CD8-positive, alpha-beta memory T cell (primary cell): ENCODE data around the gene RRBP1. TPM values are rescaled to one million over a fixed set of nuclear protein-coding genes. Genes with fewer than 3 reads are reported as not detected.
"Not testable (repeated sequence)": the region's sequence is repeated elsewhere in the genome, so short reads cannot be mapped to it uniquely, and the experiment has no call there.

ENCODE experiments used
- CTCF ChIA-PET: fragments of 350-600 bp; sonication (Branson Sonifier 250); formaldehyde crosslinking; loops from one replicate; lab custom pipeline; 2021; ENCODE audit warnings: antibody characterized with exemption; lab: Charles Lee
- POLR2A ChIA-PET: fragments of 350-600 bp; sonication (Branson Sonifier 250); formaldehyde crosslinking; loops from one replicate; lab custom pipeline; 2021; ENCODE audit warnings: antibody characterized with exemption; lab: Charles Lee
- DNase-seq, 5 donors: peaks; one replicate each; pipeline versions ENCODE4 v3.0.0 to v3.0.0-alpha.2; 2020 to 2022; ENCODE audit warnings: mixed read lengths in 1 of 5
- H3K27ac ChIP-seq: one replicate; pipeline ENCODE4 v1.7.0; 2013; ENCODE audit warnings: low read depth, mild to moderate bottlenecking, low read length, moderate library complexity
- H3K27me3 ChIP-seq: 2 replicates; pipeline ENCODE4 v1.7.0; 2013; ENCODE audit warnings: low read length, mild to moderate bottlenecking; ENCODE audit not compliant: insufficient read depth, poor library complexity, severe bottlenecking
- H3K36me3 ChIP-seq: 2 replicates; pipeline ENCODE4 v1.7.0; 2013; ENCODE audit warnings: mild to moderate bottlenecking, low read length, moderate library complexity; ENCODE audit not compliant: insufficient read depth
- H3K4me1 ChIP-seq: 2 replicates; pipeline ENCODE4 v1.7.0; 2013; ENCODE audit warnings: mild to moderate bottlenecking, low read length, moderate library complexity; ENCODE audit not compliant: insufficient read depth
- H3K4me3 ChIP-seq: 2 replicates; pipeline ENCODE4 v1.7.0; 2013; ENCODE audit warnings: mild to moderate bottlenecking, low read length
- H3K9me3 ChIP-seq: 2 replicates; pipeline ENCODE4 v1.7.0; 2013; ENCODE audit warnings: mild to moderate bottlenecking, low read length
- H3K27ac Mint-ChIP-seq, 8 donors: one replicate each; pipeline ENCODE4 v1.8.0; 2020 to 2021; ENCODE audit warnings: mixed read lengths in 8 of 8, mild to moderate bottlenecking in 6 of 8, inconsistent platforms in 3 of 8, moderate library complexity in 3 of 8
- H3K27me3 Mint-ChIP-seq, 2 donors: one replicate each; pipeline ENCODE4 v1.8.0; 2020 to 2021; ENCODE audit warnings: mixed read lengths in 2 of 2, mild to moderate bottlenecking in 1 of 2, moderate library complexity in 1 of 2
- H3K36me3 Mint-ChIP-seq, 3 donors: one replicate each; pipeline ENCODE4 v1.8.0; 2020 to 2021; ENCODE audit warnings: mixed read lengths in 3 of 3, inconsistent platforms in 1 of 3, mild to moderate bottlenecking in 1 of 3
- H3K4me1 Mint-ChIP-seq, 3 donors: one replicate each; pipeline ENCODE4 v1.8.0; 2020 to 2021; ENCODE audit warnings: mixed read lengths in 3 of 3, inconsistent platforms in 1 of 3, mild to moderate bottlenecking in 1 of 3
- H3K4me3 Mint-ChIP-seq, 7 donors: one replicate each; pipeline ENCODE4 v1.8.0; 2020 to 2021; ENCODE audit warnings: mixed read lengths in 7 of 7, mild to moderate bottlenecking in 6 of 7, moderate library complexity in 4 of 7, inconsistent platforms in 2 of 7
- H3K9me3 Mint-ChIP-seq, 5 donors: one replicate each; pipeline ENCODE4 v1.8.0; 2020 to 2022; ENCODE audit warnings: mixed read lengths in 5 of 5, mild to moderate bottlenecking in 3 of 5, moderate library complexity in 2 of 5, inconsistent platforms in 1 of 5
- polyA plus RNA-seq: library from polyadenylated mRNA; unstranded; fragments of 300-500 nt; fragmentation: Illumina TruSeq; gene quantifications from one replicate; pipeline ENCODE4 v1.2.3, GENCODE V29; 2021
- total RNA-seq, 2 experiments: library from RNA; stranded (reverse); gene quantifications; one replicate each; pipeline ENCODE4 v1.2.3, GENCODE V29; 2021

RRBP1 gene
- total and polyA plus RNA-seq, 3 experiments from 2014 or later, result 17.4 to 25.3 (median 22.8) TPM

DNA sequence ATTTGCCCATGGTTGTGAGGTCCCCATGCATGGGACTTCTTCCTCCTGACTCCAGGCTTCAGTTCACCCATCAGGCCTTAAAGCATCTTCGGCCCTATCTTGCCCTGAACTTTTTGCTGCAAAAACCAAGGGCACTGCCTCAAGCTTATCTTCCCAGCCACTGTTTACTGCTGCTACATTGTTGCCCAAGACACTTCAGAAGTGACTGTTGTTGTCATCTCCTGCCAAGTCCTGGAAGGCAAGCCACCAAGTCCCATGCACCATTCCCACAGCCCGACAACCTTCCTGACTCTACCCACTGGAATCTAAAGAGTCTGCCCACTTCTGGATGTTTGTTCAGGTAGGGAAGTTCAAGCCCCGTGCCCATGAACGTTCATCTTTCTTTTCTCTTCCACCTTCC, 30.2 kb upstream of the RRBP1 start:
- no peak overlapping the region for H3K27ac Mint-ChIP-seq
- Histone ChIP-seq H3K4me1 (no peaks in the 10 kb centered on the region), H3K4me3 (no peak overlapping the region), H3K36me3 (no peaks in the 10 kb centered on the region), H3K27me3 (no peaks in the 10 kb centered on the region), H3K9me3 (no peaks in the 10 kb centered on the region), H3K27ac (no peak overlapping the region)
- H3K4me3 Mint-ChIP-seq, result no peak overlapping the region
- peaks cover 0 to 12% of the 10 kb centered on the region in 2 donors for H3K27me3 Mint-ChIP-seq
- no peak for DNase-seq
- CTCF ChIA-PET, result no interaction called here
- H3K4me1 Mint-ChIP-seq, result no peaks in the 10 kb centered on the region
- H3K9me3 Mint-ChIP-seq, result no peaks in the 10 kb centered on the region
- H3K36me3 Mint-ChIP-seq, result no peaks in the 10 kb centered on the region
- POLR2A ChIA-PET, result no interaction called here

- Histone ChIP-seq H3K9me3 (no peaks in the 10 kb centered on the region), H3K4me3 (no peak overlapping the region), H3K36me3 (no peaks in the 10 kb centered on the region), H3K27me3 (no peaks in the 10 kb centered on the region), H3K27ac (no peak overlapping the region), H3K4me1 (no peaks in the 10 kb centered on the region)
- POLR2A ChIA-PET, result no interaction called here
- H3K36me3 Mint-ChIP-seq, result no peaks in the 10 kb centered on the region
- peaks cover 0 to 9% of the 10 kb centered on the region in 2 donors for H3K27me3 Mint-ChIP-seq
- H3K27ac Mint-ChIP-seq, result no peak overlapping the region
- CTCF ChIA-PET, result interaction anchor here (0.9 kb wide), 1 partner anchor 164 kb away, joined by 3 read pairs; no protein-coding TSS in a partner anchor
- DNase-seq, result no peak
- no peak overlapping the region for H3K4me3 Mint-ChIP-seq
- no peaks in the 10 kb centered on the region for H3K4me1 Mint-ChIP-seq
- no peaks in the 10 kb centered on the region for H3K9me3 Mint-ChIP-seq
Measured at GRCh38 chr20:17711267-17711627, 29.2 kb upstream of the RRBP1 start.

DNA sequence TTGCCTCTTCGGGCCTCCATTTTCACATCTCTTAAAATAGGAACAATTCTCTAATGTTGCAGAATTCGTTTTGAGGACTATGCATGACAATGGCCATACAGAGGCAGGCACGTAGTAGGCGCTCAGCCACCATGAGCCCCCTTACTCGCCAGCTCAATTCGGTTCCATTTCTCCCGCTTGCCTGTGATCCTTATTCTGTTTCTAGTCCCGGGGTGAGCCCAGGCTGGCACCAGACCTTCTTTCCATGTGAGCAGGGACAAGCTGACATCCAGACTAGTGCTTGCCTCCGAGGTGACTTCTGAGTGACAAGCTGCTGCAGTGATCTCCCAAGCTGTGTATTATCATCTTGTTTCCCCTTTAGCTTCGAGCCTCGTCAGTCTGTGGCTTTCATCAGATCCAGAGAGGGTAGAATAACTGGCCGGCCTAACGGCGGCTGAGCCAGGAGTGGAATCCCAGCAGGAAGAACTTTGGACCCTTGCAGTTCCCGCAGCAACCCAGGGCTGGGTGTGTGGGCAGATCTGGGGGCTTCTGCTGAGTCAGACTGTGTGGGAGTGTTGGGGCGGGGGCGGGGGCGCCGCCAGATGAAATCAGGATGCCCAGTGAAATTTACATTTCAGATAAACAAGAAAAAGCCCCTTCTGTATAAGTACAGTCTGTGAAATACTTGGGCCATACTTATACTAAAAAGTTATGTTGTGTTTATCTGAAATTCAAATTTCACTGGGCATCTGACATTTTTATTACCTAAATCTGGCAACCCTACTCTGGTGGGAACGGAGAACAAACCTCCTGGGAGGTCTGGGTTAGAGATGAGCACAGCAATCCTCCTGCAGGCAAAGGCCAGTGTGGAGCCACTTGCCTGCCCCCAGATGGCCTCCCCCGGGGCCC, 28.6 kb upstream of the RRBP1 start:
- H3K27ac Mint-ChIP-seq, result no peak overlapping the region
- Histone ChIP-seq H3K27me3 (no peaks in the 10 kb centered on the region), H3K9me3 (no peaks in the 10 kb centered on the region), H3K36me3 (no peaks in the 10 kb centered on the region), H3K27ac (no peak overlapping the region), H3K4me3 (no peak overlapping the region), H3K4me1 (no peaks in the 10 kb centered on the region)
- no peak overlapping the region for H3K4me3 Mint-ChIP-seq
- DNase-seq, result no peak
- H3K36me3 Mint-ChIP-seq, result no peaks in the 10 kb centered on the region
- no peaks in the 10 kb centered on the region for H3K9me3 Mint-ChIP-seq
- peaks cover 0 to 9% of the 10 kb centered on the region in 2 donors for H3K27me3 Mint-ChIP-seq
- no peaks in the 10 kb centered on the region for H3K4me1 Mint-ChIP-seq
- ChIA-PET CTCF (interaction anchor here (0.9 kb wide), 1 partner anchor 163 kb away, joined by 3 read pairs; no protein-coding TSS in a partner anchor), POLR2A (no interaction called here)

DNA sequence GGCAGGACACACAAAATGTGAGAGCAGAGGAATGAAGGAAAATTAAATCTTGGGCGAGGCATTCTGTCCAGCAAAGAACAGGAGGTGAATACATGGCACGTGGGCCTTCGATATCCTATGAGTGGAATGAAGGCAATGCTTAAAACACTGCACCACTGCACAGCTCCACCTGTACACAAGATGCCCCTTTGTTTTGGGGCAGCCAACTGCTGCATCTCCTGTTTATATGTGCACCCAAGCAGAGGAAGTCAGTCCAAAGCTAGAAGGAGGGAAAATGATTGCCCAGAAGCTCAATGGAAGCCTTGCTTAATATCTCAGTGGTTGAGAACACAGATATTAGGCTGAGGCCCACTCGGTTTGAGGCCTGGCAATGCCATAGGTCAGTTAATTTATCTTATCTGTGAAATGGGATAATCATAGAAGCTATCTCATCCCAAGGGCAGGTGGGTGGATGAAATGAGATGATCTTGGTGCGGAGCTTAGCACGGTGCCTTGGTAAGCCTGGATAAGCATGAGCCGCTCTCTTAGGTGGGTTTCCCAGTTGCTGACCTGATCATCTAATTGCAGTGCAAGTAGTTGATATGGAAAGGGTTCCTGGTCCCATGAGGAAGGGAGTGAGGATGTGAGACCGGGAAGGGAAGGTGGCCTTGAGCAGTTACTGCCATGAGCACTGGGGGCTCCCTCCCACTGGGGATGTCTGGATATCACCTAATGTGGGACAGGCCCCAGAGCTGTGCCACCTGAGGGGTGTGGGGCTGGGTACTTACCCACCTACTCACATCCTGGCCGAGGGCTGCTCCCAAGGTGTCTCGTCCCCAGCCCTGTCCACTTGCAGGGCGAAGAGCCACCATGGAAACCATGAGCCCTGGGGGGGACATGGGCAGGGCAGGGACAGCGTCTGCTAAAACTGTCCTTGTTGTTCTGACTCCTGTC, 27.6 kb upstream of the RRBP1 start:
- H3K27me3 Mint-ChIP-seq, result peaks cover 0 to 6% of the 10 kb centered on the region in 2 donors
- no peaks in the 10 kb centered on the region for H3K36me3 Mint-ChIP-seq
- no peak overlapping the region for H3K27ac ChIP-seq
- H3K9me3 Mint-ChIP-seq, result no peaks in the 10 kb centered on the region
- no peaks in the 10 kb centered on the region for H3K4me1 Mint-ChIP-seq
- H3K4me3 Mint-ChIP-seq, result no peak overlapping the region
- no peaks in the 10 kb centered on the region for H3K36me3 ChIP-seq
- ChIA-PET CTCF (no interaction called here), POLR2A (no interaction called here)
- no peaks in the 10 kb centered on the region for H3K9me3 ChIP-seq
- no peak for DNase-seq
- H3K27me3 ChIP-seq, result no peaks in the 10 kb centered on the region
- no peaks in the 10 kb centered on the region for H3K4me1 ChIP-seq
- H3K4me3 ChIP-seq, result no peak overlapping the region
- H3K27ac Mint-ChIP-seq, result peak overlapping the region in 2 of 8 donors; percentile 13 to 40

GRCh38 chr20:17708675-17709360, 26.8 kb upstream of the RRBP1 start:
- Mint-ChIP-seq H3K27ac (peak overlapping the region in 1 of 8 donors; percentile 13), H3K4me3 (no peak overlapping the region), H3K36me3 (no peaks in the 10 kb centered on the region), H3K9me3 (no peaks in the 10 kb centered on the region), H3K4me1 (no peaks in the 10 kb centered on the region), H3K27me3 (peaks cover 0 to 6% of the 10 kb centered on the region in 2 donors)
- Histone ChIP-seq H3K4me3 (no peak overlapping the region), H3K9me3 (no peaks in the 10 kb centered on the region), H3K27me3 (no peaks in the 10 kb centered on the region), H3K4me1 (no peaks in the 10 kb centered on the region), H3K36me3 (no peaks in the 10 kb centered on the region), H3K27ac (no peak overlapping the region)
- ChIA-PET CTCF (no interaction called here), POLR2A (no interaction called here)
- DNase-seq, result no peak

GRCh38 chr20:17707951-17708350, 25.9 kb upstream of the RRBP1 start:
- H3K4me3 ChIP-seq, CTCF ChIA-PET, H3K36me3 ChIP-seq, H3K27me3 Mint-ChIP-seq, DNase-seq, POLR2A ChIA-PET, H3K4me1 ChIP-seq, H3K4me1 Mint-ChIP-seq, H3K9me3 ChIP-seq, H3K4me3 Mint-ChIP-seq, H3K36me3 Mint-ChIP-seq, H3K9me3 Mint-ChIP-seq, H3K27me3 ChIP-seq, H3K27ac ChIP-seq: not testable (repeated sequence)
- peak overlapping the region in 1 of 8 donors; percentile 25 for H3K27ac Mint-ChIP-seq

DNA sequence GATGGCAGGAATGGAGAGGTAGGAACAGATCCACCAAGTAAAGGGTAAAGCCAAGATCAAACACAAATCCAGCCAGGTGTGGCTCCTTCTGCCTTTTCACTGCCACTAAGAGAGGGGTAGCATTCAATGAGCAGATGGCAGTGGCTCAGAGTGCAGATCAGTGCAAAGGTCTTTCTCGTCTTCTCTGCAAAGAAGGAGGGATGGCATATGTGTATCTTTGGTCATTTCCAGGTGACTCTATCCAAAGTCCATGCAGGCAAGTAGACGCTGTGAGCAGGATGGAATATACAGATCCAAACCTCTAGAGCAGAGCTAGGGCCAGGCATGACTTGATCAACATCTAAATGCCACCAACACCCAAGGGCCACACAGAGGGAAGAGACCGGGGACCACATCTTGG, 24.6 kb upstream of the RRBP1 start:
- H3K36me3 Mint-ChIP-seq, result no peaks in the 10 kb centered on the region
- H3K27me3 ChIP-seq, result no peaks in the 10 kb centered on the region
- no peak overlapping the region for H3K4me3 ChIP-seq
- H3K27ac ChIP-seq, result no peak overlapping the region
- no peak overlapping the region for H3K4me3 Mint-ChIP-seq
- H3K4me1 Mint-ChIP-seq, result no peaks in the 10 kb centered on the region
- DNase-seq, result no peak
- ChIA-PET CTCF (no interaction called here), POLR2A (no interaction called here)
- no peaks in the 10 kb centered on the region for H3K9me3 Mint-ChIP-seq
- H3K9me3 ChIP-seq, result no peaks in the 10 kb centered on the region
- H3K27me3 Mint-ChIP-seq, result peaks cover 2 to 3% of the 10 kb centered on the region in 2 donors
- H3K4me1 ChIP-seq, result no peaks in the 10 kb centered on the region
- H3K27ac Mint-ChIP-seq, result no peak overlapping the region
- no peaks in the 10 kb centered on the region for H3K36me3 ChIP-seq
